Stromal cell of bone marrow (primary cell): ENCODE measurements around the gene PCDHA11.
"Not testable (repeated sequence)": the region's sequence is repeated elsewhere in the genome, so short reads cannot be mapped to it uniquely, and the experiment has no call there.

Experiments
- DNase-seq: peaks from one replicate; pipeline ENCODE4 v3.0.0-alpha.2; 2012; ENCODE audit warnings: low read depth

PCDHA11 gene, protein sequence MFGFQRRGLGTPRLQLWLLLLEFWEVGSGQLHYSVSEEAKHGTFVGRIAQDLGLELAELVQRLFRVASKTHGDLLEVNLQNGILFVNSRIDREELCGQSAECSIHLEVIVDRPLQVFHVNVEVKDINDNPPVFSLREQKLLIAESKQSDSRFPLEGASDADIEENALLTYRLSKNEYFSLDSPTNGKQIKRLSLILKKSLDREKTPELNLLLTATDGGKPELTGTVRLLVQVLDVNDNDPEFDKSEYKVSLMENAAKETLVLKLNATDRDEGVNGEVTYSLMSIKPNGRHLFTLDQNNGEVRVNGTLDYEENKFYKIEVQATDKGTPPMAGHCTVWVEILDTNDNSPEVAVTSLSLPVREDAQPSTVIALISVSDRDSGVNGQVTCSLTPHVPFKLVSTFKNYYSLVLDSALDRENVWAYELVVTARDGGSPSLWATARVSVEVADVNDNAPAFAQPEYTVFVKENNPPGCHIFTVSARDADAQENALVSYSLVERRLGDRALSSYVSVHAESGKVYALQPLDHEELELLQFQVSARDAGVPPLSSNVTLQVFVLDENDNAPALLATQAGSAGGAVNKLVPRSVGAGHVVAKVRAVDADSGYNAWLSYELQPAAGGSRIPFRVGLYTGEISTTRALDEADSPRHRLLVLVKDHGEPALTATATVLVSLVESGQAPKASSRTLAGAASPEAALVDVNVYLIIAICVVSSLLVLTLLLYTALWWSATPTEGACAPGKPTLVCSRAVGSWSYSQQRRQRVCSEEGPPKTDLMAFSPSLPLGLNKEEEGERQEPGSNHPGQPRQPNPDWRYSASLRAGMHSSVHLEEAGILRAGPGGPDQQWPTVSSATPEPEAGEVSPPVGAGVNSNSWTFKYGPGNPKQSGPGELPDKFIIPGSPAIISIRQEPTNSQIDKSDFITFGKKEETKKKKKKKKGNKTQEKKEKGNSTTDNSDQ

DNA sequence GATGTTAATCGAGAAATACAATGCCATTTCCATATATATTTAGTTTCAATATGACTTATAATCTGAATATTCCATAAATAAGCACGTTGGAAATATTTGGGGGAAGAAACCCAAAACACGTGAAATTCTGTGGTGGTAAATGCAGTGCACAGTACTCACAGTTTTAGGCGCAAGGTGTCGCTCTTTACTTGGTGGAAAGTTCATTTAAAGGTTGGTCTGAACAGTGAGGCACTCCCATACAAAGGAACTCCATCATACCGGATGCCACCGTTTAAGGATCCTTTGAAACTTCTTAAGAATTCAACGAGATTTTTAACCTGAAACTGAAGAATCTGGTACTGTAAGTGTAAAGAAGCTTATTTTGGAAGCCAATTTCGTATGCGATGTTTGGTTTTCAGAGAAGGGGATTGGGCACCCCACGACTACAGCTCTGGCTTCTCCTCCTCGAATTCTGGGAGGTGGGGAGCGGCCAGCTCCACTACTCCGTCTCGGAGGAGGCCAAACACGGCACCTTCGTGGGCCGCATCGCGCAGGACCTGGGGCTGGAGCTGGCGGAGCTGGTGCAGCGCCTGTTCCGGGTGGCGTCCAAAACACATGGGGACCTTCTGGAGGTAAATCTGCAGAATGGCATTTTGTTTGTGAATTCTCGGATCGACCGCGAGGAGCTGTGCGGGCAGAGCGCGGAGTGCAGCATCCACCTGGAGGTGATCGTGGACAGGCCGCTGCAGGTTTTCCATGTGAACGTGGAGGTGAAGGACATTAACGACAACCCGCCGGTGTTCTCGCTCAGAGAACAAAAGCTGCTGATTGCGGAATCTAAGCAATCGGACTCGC is at the start of gene PCDHA11:
Gene PCDHA11, plus strand, starts transcription at position 237 of the 834 bp plus-strand sequence. Its CDS starts 147 bp downstream, at position 384.
- no peak for DNase-seq

DNA sequence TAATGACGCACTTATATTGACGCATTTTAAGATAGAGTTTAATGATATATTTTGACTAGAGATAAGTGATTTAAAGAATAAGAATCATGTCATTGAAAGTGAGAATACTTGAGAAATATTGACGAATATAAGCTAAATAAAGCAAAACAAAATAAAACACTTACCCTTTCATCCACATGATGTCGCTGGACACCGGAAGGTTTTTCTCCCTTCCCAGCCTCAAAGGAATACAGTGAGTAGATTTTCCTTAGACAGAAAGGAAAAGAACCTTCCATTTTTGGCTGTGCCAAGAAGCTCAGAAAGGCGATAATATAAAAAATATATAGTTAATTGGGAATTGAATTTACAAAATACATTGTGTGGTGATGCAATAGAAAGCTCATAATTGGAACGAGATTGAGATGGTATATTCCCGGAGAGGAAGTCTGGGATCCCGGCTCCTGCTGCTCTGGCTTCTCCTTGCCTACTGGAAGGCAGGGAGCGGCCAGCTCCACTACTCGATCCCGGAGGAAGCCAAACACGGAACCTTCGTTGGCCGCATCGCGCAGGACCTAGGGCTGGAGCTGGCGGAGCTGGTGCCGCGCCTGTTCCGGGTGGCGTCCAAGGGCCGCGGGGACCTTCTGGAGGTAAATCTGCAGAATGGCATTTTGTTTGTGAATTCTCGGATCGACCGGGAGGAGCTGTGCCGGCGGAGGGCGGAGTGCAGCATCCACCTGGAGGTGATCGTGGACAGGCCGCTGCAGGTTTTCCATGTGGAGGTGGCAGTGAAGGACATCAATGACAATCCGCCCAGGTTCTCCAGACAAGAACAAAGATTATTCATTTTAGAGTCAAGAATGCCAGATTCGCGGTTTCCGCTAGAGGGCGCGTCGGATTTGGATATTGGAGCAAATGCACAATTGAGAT is 47.1 kb upstream of the PCDHA11 start, which contains the start of gene PCDHA5:
Gene PCDHA5, plus strand, starts transcription at position 239 of the 906 bp plus-strand sequence.
- DNase-seq: no peak

DNA sequence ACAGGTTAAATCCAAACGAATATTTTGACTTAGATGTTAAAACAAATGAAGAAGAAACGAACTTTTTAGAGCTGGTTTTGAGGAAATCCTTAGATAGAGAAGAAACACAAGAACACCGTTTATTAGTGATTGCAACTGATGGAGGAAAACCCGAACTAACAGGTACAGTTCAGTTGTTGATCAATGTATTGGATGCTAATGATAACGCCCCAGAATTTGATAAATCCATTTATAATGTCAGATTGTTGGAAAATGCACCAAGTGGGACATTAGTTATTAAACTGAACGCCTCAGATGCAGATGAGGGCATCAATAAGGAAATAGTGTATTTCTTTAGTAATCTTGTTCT is 46.5 kb upstream of the PCDHA11 start:
- no peak for DNase-seq

DNA sequence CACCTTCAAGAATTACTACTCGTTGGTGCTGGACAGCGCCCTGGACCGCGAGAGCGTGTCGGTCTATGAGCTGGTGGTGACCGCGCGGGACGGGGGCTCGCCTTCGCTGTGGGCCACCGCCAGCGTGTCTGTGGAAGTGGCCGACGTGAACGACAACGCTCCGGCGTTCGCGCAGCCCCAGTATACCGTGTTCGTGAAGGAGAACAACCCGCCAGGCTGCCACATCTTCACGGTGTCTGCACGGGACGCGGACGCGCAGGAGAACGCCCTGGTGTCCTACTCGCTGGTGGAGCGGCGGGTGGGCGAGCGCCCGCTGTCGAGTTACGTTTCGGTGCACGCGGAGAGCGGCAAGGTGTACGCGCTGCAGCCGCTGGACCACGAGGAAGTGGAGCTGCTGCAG is 45.8 kb upstream of the PCDHA11 start:
- DNase-seq: not testable (repeated sequence)

DNA sequence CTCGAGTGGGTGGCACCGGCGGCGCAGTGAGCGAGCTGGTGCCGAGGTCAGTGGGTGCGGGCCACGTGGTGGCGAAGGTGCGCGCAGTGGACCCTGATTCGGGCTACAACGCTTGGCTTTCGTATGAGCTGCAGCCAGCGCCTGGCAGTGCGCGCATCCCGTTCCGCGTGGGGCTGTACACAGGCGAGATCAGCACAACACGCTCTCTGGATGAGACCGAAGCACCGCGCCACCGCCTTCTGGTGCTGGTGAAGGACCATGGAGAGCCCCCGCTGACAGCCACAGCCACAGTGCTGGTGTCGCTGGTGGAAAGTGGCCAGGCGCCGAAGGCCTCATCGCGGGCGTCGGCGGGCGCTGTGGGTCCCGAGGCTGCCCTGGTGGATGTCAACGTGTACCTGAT is 45.3 kb upstream of the PCDHA11 start:
- no peak for DNase-seq

DNA sequence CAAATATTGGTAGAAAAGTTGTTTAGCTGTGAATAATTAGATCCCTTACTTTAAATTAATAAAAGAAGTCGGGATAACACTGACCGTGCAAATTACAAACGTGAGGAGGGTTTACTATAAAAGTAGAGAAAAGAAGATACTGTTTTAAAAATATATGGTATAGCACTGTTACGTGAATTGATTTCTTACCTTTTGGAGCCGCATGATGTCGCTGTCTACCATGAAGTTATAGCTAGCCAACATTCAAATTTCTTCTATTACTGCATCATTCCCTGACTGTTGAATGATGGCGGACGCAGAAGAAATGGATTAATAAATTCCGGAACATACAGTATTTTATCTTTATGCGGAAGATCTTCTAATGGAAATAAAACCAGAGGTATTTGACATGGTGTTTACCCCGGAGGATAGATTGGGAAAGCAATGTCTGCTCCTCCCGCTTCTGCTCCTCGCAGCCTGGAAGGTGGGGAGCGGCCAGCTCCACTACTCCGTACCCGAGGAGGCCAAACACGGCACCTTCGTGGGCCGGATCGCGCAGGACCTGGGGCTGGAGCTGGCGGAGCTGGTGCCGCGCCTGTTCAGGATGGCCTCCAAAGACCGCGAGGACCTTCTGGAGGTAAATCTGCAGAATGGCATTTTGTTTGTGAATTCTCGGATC is 40.9 kb upstream of the PCDHA11 start, which contains the start of gene PCDHA6:
Gene PCDHA6, plus strand, starts transcription at position 257 of the 658 bp plus-strand sequence. Its CDS starts 132 bp downstream, at position 389.
- DNase-seq: no peak

DNA sequence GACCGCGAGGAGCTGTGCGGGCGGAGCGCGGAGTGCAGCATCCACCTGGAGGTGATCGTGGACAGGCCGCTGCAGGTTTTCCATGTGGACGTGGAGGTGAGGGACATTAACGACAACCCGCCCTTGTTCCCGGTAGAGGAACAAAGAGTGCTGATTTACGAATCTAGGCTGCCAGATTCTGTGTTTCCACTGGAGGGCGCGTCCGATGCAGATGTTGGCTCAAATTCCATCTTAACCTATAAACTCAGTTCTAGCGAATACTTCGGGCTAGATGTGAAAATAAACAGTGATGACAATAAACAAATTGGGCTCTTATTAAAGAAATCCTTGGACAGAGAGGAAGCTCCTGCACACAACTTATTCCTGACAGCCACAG is 40.4 kb upstream of the PCDHA11 start:
- DNase-seq: no peak

DNA sequence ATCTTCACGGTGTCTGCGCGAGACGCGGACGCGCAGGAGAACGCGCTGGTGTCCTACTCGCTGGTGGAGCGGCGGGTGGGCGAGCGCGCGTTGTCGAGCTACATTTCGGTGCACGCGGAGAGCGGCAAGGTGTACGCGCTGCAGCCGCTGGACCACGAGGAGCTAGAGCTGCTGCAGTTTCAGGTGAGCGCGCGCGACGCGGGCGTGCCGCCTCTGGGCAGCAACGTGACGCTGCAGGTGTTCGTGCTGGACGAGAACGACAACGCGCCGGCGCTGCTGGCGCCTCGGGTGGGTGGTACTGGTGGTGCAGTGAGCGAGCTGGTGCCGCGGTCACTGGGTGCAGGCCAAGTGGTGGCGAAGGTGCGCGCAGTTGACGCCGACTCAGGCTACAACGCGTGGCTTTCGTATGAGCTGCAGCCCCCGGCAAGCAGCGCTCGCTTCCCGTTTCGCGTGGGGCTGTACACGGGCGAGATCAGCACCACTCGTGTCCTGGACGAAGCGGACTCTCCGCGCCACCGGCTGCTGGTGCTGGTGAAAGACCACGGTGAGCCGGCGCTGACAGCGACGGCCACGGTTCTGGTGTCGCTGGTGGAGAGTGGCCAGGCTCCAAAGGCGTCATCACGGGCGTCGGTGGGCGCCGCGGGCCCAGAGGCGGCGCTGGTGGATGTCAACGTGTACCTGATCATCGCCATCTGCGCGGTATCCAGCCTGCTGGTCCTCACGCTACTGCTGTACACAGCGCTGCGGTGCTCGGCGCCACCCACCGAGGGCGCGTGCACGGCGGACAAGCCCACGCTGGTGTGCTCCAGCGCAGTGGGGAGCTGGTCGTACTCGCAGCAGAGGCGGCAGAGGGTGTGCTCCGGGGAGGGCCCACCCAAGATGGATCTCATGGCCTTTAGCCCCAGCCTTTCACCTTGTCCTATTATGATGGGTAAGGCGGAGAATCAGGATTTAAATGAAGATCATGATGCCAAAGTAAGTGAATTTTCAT is 39.0 kb upstream of the PCDHA11 start:
- DNase-seq: not testable (repeated sequence)

DNA sequence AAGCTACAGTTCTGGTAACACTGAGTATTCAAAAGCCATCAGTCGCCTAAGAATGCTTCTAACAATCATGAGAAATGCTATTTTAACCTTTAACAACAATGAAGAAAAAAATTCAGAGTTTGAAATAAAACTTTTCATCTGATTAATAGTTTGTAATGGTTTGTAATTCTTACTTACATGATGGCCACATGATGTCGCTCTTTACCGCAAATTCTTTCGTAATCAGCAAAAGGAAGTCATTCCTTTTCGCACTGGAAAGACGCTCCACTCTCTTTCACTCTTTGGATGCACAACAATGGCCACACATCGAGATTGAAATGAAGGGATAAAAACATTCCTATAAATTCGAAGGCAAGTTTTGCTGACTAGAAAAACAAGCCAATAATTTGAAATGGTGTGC is 34.8 kb upstream of the PCDHA11 start, which contains the start of gene PCDHA7:
Gene PCDHA7, plus strand, starts transcription at position 277 of the 400 bp plus-strand sequence. Its CDS starts 115 bp downstream, at position 392.
- no peak for DNase-seq

DNA sequence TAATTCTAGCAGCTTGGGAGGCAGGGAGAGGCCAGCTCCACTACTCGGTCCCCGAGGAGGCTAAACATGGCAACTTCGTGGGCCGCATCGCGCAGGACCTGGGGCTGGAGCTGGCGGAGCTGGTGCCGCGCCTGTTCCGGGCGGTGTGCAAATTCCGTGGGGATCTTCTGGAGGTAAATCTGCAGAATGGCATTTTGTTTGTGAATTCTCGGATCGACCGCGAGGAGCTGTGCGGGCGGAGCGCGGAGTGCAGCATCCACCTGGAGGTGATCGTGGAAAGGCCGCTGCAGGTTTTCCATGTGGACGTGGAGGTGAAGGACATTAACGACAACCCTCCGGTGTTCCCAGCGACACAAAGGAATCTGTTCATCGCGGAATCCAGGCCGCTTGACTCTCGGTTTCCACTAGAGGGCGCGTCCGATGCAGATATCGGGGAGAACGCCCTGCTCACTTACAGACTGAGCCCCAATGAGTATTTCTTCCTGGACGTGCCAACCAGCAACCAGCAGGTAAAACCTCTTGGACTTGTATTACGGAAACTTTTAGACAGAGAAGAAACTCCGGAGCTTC is 34.2 kb upstream of the PCDHA11 start:
- DNase-seq: not testable (repeated sequence)

DNA sequence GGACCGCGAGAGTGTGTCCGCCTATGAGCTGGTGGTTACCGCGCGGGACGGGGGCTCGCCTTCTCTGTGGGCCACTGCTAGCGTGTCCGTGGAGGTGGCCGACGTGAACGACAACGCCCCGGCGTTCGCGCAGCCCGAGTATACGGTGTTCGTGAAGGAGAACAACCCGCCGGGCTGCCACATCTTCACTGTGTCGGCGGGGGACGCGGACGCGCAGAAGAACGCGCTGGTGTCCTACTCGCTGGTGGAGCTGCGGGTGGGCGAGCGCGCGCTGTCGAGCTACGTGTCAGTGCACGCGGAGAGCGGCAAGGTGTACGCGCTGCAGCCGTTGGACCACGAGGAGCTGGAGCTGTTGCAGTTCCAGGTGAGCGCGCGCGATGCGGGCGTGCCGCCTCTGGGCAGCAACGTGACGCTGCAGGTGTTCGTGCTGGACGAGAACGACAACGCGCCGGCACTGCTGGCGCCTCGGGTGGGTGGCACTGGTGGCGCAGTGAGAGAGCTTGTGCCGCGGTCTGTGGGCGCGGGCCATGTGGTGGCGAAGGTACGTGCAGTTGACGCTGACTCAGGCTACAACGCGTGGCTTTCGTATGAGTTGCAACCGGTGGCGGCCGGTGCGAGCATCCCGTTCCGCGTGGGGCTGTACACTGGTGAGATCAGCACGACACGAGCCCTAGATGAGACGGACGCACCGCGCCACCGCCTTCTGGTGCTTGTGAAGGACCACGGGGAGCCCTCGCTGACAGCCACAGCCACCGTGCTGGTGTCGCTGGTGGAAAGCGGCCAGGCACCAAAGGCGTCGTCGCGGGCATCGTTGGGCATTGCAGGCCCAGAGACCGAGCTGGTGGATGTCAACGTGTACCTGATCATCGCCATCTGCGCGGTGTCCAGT is 32.9 kb upstream of the PCDHA11 start:
- DNase-seq: no peak

DNA sequence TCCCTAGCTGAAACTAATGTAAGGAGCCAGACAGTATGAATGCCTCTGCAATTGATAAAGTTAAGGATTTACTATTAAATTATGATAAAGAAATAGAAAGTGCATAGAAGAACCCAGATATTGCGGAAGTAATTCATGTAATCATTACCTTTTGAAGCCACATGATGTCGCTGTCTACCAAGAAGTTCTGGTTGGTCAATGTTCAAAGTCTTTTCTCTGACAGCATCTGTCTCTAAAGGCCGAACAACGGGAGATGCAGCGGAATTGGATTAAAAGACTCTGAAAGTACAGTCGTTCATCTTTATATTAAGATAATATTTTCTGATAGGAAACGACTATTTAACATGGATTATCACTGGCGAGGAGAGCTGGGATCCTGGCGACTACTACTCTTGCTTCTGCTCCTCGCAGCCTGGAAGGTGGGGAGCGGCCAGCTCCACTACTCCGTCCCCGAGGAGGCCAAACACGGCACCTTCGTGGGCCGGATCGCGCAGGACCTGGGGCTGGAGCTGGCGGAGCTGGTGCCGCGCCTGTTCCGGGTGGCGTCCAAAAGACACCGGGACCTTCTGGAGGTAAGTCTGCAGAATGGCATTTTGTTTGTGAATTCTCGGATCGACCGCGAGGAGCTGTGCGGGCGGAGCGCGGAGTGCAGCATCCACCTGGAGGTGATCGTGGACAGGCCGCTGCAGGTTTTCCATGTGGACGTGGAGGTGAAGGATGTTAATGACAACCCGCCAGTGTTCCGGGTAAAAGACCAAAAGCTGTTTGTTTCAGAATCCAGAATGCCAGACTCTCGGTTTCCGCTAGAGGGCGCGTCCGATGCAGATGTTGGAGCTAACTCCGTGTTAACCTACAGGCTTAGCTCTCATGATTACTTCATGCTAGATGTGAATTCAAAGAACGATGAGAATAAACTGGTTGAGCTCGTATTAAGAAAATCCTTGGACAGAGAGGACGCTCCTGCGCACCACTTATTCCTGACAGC is 27.5 kb upstream of the PCDHA11 start, which contains the start of gene PCDHA8:
Gene PCDHA8, plus strand, starts transcription at position 210 of the 985 bp plus-strand sequence. Its CDS starts 135 bp downstream, at position 345.
- DNase-seq: no peak

DNA sequence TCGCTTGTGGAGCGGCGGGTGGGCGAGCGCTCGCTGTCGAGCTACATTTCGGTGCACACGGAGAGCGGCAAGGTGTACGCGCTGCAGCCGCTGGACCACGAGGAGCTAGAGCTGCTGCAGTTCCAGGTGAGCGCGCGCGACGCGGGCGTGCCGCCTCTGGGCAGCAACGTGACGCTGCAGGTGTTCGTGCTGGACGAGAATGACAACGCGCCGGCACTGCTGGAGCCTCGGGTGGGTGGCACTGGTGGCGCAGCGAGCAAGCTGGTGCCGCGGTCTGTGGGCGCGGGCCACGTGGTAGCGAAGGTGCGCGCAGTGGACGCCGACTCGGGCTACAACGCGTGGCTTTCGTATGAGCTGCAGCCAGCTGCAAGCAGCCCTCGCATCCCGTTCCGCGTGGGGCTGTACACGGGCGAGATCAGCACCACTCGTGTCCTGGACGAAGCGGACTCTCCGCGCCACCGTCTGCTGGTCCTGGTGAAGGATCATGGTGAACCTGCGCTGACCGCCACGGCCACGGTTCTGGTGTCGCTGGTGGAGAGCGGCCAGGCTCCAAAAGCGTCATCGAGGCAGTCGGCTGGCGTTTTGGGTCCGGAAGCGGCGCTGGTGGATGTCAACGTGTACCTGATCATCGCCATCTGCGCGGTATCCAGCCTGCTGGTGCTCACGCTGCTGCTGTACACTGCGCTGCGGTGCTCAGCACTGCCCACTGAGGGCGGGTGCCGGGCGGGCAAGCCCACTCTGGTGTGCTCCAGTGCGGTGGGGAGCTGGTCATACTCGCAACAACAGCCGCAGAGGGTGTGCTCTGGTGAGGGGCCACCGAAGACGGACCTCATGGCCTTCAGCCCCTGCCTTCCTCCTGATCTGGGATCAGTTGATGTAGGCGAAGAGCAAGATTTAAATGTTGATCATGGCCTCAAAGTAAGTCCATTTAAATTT is 25.7 kb upstream of the PCDHA11 start:
- no peak for DNase-seq

DNA sequence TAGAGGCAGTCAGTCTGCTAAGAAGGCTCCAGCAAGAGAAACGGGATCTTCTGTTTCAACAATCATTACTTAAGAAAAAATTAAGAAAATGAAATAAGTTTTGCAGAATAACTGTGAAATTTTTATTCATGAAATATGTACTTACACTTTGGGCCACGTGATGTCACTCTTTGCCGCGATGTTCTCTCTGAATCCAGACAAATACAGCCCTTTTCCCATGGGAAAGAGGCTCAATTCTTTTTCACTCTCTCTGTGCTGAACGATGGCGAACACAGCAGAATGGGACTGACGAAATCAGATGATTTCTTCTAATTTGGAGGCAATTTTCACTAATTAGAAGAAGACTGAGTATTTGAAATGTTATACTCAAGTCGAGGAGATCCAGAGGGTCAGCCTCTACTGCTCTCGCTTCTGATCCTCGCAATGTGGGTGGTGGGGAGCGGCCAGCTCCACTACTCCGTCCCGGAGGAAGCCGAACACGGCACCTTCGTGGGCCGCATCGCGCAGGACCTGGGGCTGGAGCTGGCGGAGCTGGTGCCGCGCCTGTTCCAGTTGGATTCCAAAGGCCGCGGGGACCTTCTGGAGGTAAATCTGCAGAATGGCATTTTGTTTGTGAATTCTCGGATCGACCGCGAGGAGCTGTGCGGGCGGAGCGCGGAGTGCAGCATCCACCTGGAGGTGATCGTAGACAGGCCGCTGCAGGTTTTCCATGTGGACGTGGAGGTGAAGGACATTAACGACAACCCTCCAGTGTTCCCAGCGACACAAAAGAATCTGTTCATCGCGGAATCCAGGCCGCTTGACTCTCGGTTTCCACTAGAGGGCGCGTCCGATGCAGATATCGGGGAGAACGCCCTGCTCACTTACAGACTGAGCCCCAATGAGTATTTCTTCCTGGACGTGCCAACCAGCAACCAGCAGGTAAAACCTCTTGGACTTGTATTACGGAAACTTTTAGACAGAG is 20.3 kb upstream of the PCDHA11 start, which contains the start of gene PCDHA9:
Gene PCDHA9, plus strand, starts transcription at position 244 of the 964 bp plus-strand sequence. Its CDS starts 114 bp downstream, at position 358.
- DNase-seq: not testable (repeated sequence)
